Cardiac muscle cell (in vitro differentiated cells and primary cell): ENCODE measurements around the gene SLC39A11. TPM values are rescaled to one million over a fixed set of nuclear protein-coding genes. Genes with fewer than 3 reads are reported as not detected.

ENCODE experiments used
- DNase-seq, 2 donors: peaks; one replicate each; pipeline versions ENCODE4 v3.0.0 to v3.0.0-alpha.2; 2010 to 2017; ENCODE audit warnings: low read depth in 1 of 2, low spot score in 1 of 2
- H3K27ac ChIP-seq: fragments of 200-600 bp; sonication (generic); 2 replicates; pipeline ENCODE4 v1.5.1; 2016
- H3K27me3 ChIP-seq: fragments of 200-600 bp; sonication (generic); 2 replicates; pipeline ENCODE4 v1.6.0; 2016; ENCODE audit warnings: control low read depth
- H3K36me3 ChIP-seq: fragments of 200-600 bp; sonication (generic); 2 replicates; pipeline ENCODE4 v1.5.1; 2016; ENCODE audit warnings: control low read depth
- H3K4me1 ChIP-seq: fragments of 200-600 bp; sonication (generic); 2 replicates; pipeline ENCODE4 v1.8.1; 2017; ENCODE audit warnings: low read depth, mild to moderate bottlenecking, mixed run types
- H3K4me3 ChIP-seq: fragments of 200-600 bp; sonication (generic); 2 replicates; pipeline ENCODE4 v1.5.1; 2016; ENCODE audit warnings: mild to moderate bottlenecking
- H3K9me3 ChIP-seq: fragments of 200-600 bp; sonication (generic); 2 replicates; pipeline ENCODE4 v1.5.1; 2017; ENCODE audit warnings: low read depth, mild to moderate bottlenecking, control low read depth
- CTCF ChIP-seq: IDR thresholded peaks from 2 replicates; pipeline ENCODE4 v1.5.1; 2012; ENCODE audit warnings: low read depth, mild to moderate bottlenecking, low read length
- polyA plus RNA-seq: library from polyadenylated mRNA; unstranded; fragments of >200 nt; fragmentation: Nextera tagmentation; extraction: Ambion mirVana; gene quantifications from 2 replicates; pipeline ENCODE4 v1.2.1, GENCODE V29; 2016
- total RNA-seq: library from RNA; depleted of rRNA; stranded (reverse); fragments of >200 nt; gene quantifications from 2 replicates; pipeline ENCODE4 v1.2.3, GENCODE V29; 2016

SLC39A11 gene
- total and polyA plus RNA-seq, 2 experiments from 2014 or later, result 5.9 to 11.7 TPM

- Histone ChIP-seq H3K4me1 (no peaks in the 10 kb centered on the region), H3K27ac (no peak overlapping the region), H3K4me3 (no peak overlapping the region), H3K36me3 (no peaks in the 10 kb centered on the region), H3K27me3 (no peaks in the 10 kb centered on the region), H3K9me3 (no peaks in the 10 kb centered on the region)
- DNase-seq, result no peak
- no peak for TF ChIP-seq CTCF
Measured at GRCh38 chr17:73105431-73105830, 12.9 kb upstream of the SLC39A11 start.

GRCh38 chr17:73104450-73104849, 12.0 kb upstream of the SLC39A11 start:
- Histone ChIP-seq H3K27ac (no peak overlapping the region), H3K4me3 (no peak overlapping the region), H3K4me1 (no peaks in the 10 kb centered on the region), H3K36me3 (no peaks in the 10 kb centered on the region), H3K9me3 (no peaks in the 10 kb centered on the region), H3K27me3 (no peaks in the 10 kb centered on the region)
- no peak for DNase-seq
- no peak for TF ChIP-seq CTCF

DNA sequence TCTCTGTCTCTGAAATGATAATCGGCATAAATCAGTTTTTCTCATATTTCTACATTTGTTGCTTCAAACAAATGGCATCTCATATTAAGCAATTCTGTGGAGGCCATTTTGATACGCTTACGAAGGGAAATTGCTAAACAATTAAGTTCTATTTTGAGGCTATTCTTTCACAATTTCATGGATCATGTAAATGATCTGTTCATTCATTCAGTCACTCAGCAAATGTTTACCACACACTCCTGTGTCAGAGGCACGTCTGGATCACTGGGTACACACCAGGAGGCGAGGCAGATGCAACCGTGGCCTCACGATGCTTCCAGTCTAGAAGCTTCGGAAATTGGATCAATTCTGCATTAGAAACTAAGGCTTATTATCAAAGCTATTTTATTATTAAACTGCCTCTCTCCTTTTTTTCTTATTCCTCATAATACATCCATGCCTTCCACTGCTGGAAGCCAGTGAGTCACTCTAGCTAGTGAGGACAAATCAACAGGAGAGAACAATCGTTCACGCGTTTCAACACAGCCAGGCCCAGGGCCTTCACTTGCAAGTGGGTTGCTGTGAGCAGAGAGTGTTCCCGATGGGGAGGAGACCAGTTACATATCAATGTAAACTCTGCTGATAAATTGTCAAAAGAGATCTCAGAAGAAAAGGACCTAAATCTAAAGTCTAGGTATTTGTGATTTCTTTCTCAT, 11.3 kb upstream of the SLC39A11 start:
- H3K36me3 ChIP-seq, result no peaks in the 10 kb centered on the region
- no peak for DNase-seq
- no peaks in the 10 kb centered on the region for H3K27me3 ChIP-seq
- H3K27ac ChIP-seq, result no peak overlapping the region
- no peak overlapping the region for H3K4me3 ChIP-seq
- H3K4me1 ChIP-seq, result no peaks in the 10 kb centered on the region
- no peaks in the 10 kb centered on the region for H3K9me3 ChIP-seq
- no peak for TF ChIP-seq CTCF

DNA sequence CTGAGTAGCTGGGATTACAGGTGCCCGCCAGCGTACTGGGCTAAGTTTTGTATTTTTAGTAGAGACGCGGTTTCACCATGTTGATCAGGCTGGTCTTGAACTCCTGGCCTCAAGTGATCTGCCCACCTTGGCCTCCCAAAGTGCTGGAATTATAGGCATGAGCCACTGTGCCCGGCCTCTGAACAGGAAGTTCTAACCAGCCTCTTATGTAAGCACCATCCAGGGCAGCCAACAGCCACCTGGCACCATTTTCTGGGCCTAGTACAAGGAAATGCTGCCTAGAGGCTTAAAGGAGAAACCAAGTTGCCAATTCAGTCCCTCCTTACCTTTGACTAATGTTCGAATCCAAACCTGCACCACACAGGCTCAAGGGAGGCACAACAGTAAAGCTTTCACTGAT, 8.5 kb upstream of the SLC39A11 start:
- no peak overlapping the region for H3K4me3 ChIP-seq
- TF ChIP-seq CTCF, result no peak
- no peaks in the 10 kb centered on the region for H3K36me3 ChIP-seq
- no peaks in the 10 kb centered on the region for H3K9me3 ChIP-seq
- DNase-seq, result no peak
- H3K4me1 ChIP-seq, result no peaks in the 10 kb centered on the region
- no peak overlapping the region for H3K27ac ChIP-seq
- H3K27me3 ChIP-seq, result no peaks in the 10 kb centered on the region

- no peaks in the 10 kb centered on the region for H3K9me3 ChIP-seq
- H3K36me3 ChIP-seq, result no peaks in the 10 kb centered on the region
- no peak for TF ChIP-seq CTCF
- no peak overlapping the region for H3K27ac ChIP-seq
- no peak for DNase-seq
- H3K4me1 ChIP-seq, result no peaks in the 10 kb centered on the region
- no peaks in the 10 kb centered on the region for H3K27me3 ChIP-seq
- H3K4me3 ChIP-seq, result no peak overlapping the region
Measured at GRCh38 chr17:73100363-73100762, 7.9 kb upstream of the SLC39A11 start.
